HL-60 (cell line): Measurements from ENCODE around the gene ITGA3.

ENCODE experiments used
- DNase-seq, 2 experiments: peaks; one replicate each; pipeline ENCODE4 v3.0.0-alpha.2; 2010 to 2020; ENCODE audit warnings: low read depth in 1 of 2, low spot score in 1 of 2
- H3K27ac ChIP-seq: fragments of 250-450 bp; sonication (Bioruptor Pico); replicated peaks from 2 replicates; pipeline ENCODE4 v1.5.1; 2020; ENCODE audit warnings: mild to moderate bottlenecking, moderate library complexity
- H3K27me3 ChIP-seq: fragments of 250-450 bp; sonication (Bioruptor Pico); 2 replicates; pipeline ENCODE4 v1.5.1; 2021; ENCODE audit warnings: mild to moderate bottlenecking, moderate library complexity; ENCODE audit not compliant: insufficient read depth, poor library complexity, severe bottlenecking
- H3K4me3 ChIP-seq: replicated peaks from 2 replicates; pipeline ENCODE4 v1.5.1; 2011; ENCODE audit warnings: mild to moderate bottlenecking, control low read depth, low read length; ENCODE audit not compliant: insufficient read depth
- GABPA ChIP-seq: IDR thresholded peaks from 2 replicates; pipeline ENCODE4 v1.6.1; 2012; ENCODE audit warnings: low read depth
- POLR2AphosphoS5 ChIP-seq: IDR thresholded peaks from 2 replicates; pipeline ENCODE4 v1.6.1; 2012; ENCODE audit warnings: low read depth
- SPI1 ChIP-seq: IDR thresholded peaks from 2 replicates; pipeline ENCODE4 v1.6.1; 2012; ENCODE audit warnings: low read depth, mild to moderate bottlenecking, borderline replicate concordance
- long read RNA-seq: library from polyadenylated mRNA; unstranded; transcript quantifications from one replicate; pipeline ENCODE4 v2.0.0, GENCODE V29; 2020
- TF ChIP-seq, protein P1 (sequence below): IDR thresholded peaks from one replicate; pipeline ENCODE4 v1.5.1; 2011; ENCODE audit warnings: low read length, control low read depth, inconsistent platforms; ENCODE audit not compliant: insufficient read depth
- TF ChIP-seq, protein P2 (sequence below): IDR thresholded peaks from 2 replicates; pipeline ENCODE4 v1.6.1; 2012; ENCODE audit warnings: low read depth; ENCODE audit not compliant: insufficient replicate concordance

Gene ITGA3
- long read RNA-seq: 0 reads

DNA sequence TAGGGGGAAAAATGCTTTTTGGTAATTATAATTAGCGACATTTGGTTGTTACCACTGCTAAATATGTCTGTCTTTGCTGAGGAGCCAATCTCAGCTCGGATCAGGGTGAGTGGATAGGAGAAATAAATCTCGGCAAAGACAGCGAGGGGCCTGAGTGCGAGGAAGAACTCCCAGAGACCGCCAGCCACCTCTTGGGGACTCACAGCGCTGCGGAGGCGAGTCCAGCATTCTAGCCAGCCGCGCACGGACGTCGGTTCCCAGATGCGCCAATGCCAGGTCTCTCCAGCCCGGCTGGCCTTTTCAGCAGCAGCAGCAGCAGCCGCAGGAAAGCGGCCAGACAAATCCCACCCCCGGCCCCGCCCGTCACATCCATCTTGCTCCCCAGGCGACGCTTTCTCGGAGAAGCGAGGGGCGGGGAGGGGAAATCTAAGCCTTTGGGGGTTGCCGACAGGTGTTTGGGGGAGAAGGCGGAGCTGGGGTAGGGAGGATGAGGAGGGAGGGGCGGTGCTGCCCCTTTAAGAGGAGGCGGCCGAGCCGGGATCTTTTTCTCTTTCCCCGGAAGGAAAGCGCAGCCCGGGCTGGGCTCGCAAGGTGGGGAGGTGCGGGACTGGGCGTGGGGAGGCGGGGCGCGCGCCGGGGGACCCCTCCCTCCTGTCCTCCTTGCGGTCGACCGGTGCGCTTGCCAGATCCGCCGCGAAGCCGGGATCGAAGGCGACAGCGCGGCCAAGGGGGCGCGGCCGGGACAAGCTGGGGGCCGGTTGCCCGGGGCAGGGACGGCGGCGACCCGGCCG is at the start of gene ITGA3:
Gene ITGA3 (plus strand): TSS at position 685 of the 791 bp plus-strand sequence. CDS start 330 bp downstream, outside the sequence.
- DNase-seq: no peak
- TF ChIP-seq, protein P1, sequence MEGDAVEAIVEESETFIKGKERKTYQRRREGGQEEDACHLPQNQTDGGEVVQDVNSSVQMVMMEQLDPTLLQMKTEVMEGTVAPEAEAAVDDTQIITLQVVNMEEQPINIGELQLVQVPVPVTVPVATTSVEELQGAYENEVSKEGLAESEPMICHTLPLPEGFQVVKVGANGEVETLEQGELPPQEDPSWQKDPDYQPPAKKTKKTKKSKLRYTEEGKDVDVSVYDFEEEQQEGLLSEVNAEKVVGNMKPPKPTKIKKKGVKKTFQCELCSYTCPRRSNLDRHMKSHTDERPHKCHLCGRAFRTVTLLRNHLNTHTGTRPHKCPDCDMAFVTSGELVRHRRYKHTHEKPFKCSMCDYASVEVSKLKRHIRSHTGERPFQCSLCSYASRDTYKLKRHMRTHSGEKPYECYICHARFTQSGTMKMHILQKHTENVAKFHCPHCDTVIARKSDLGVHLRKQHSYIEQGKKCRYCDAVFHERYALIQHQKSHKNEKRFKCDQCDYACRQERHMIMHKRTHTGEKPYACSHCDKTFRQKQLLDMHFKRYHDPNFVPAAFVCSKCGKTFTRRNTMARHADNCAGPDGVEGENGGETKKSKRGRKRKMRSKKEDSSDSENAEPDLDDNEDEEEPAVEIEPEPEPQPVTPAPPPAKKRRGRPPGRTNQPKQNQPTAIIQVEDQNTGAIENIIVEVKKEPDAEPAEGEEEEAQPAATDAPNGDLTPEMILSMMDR: no peak
- TF ChIP-seq, protein P2, sequence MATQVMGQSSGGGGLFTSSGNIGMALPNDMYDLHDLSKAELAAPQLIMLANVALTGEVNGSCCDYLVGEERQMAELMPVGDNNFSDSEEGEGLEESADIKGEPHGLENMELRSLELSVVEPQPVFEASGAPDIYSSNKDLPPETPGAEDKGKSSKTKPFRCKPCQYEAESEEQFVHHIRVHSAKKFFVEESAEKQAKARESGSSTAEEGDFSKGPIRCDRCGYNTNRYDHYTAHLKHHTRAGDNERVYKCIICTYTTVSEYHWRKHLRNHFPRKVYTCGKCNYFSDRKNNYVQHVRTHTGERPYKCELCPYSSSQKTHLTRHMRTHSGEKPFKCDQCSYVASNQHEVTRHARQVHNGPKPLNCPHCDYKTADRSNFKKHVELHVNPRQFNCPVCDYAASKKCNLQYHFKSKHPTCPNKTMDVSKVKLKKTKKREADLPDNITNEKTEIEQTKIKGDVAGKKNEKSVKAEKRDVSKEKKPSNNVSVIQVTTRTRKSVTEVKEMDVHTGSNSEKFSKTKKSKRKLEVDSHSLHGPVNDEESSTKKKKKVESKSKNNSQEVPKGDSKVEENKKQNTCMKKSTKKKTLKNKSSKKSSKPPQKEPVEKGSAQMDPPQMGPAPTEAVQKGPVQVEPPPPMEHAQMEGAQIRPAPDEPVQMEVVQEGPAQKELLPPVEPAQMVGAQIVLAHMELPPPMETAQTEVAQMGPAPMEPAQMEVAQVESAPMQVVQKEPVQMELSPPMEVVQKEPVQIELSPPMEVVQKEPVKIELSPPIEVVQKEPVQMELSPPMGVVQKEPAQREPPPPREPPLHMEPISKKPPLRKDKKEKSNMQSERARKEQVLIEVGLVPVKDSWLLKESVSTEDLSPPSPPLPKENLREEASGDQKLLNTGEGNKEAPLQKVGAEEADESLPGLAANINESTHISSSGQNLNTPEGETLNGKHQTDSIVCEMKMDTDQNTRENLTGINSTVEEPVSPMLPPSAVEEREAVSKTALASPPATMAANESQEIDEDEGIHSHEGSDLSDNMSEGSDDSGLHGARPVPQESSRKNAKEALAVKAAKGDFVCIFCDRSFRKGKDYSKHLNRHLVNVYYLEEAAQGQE: no peak
- TF ChIP-seq GABPA: no peak
- TF ChIP-seq POLR2AphosphoS5: no peak
- no peak for TF ChIP-seq SPI1
- Histone ChIP-seq H3K27me3 (peaks cover 62% of the 10 kb centered on the region), H3K27ac (no peak within 1 kb of the TSS), H3K4me3 (peak within 1 kb of the TSS; percentile 22)

DNA sequence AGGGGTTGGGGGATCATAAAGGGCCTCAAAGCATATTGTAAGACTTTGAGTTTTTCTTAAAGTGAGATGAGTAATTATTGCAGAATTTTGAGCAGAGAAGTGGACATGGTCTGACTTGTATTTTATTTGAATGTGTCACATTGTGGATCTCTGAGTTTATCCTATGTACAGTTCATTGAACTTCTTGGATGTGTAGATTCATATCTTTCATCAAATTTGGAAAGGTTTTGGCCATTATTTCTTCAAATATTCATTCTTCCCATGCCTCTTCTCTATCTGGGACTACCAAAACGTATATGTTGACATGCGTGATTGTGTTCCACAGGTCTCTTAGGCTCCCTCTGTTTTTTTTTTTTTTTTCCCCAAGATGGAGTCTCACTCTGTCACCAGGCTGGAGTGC is 46.6 kb upstream of the ITGA3 start:
- Histone ChIP-seq H3K27ac (no peak overlapping the region), H3K4me3 (no peak overlapping the region), H3K27me3 (no peaks in the 10 kb centered on the region)
- no peak for TF ChIP-seq SPI1
- no peak for TF ChIP-seq GABPA
- TF ChIP-seq, protein P1: no peak
- TF ChIP-seq, protein P2: no peak
- TF ChIP-seq POLR2AphosphoS5: no peak
- no peak for DNase-seq

DNA sequence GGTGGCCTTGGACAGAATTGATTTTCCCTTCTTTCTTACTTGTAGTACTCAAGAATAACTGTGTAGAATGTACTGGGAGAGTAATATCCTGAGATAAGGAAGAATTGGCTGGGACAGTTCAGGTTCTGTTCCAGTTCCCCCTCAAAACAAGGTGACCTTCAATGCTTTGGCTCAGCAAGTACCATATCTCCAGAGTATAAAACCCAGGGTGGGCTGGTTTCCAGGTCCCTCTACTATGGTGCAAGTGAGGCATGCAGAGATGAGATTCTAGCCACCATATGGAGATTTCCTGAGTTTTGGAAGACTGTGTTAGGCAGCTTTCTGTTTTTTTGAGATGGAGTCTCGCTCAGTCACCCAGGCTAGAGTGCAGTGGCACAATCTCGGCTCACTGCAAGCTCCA is 42.8 kb upstream of the ITGA3 start:
- DNase-seq: no peak
- TF ChIP-seq, protein P1: no peak
- TF ChIP-seq GABPA (no peak), POLR2AphosphoS5 (no peak), SPI1 (no peak)
- TF ChIP-seq, protein P2: no peak
- H3K27ac ChIP-seq: no peak overlapping the region
- H3K4me3 ChIP-seq: no peak overlapping the region
- H3K27me3 ChIP-seq: no peaks in the 10 kb centered on the region
